Measurements from ENCODE around the gene CMSS1. TPM values are rescaled to one million over a fixed set of nuclear protein-coding genes. Genes with fewer than 3 reads are reported as not detected.

CMSS1 gene
- total and polyA plus RNA-seq, 7 experiments from 2014 or later, result 14.9 to 47.7 (median 18.4) TPM

GRCh38 chr3:100159331-100160153, 341.9 kb downstream of the CMSS1 start:
- H3K27ac ChIP-seq (ENCODE audit: low read depth, low read length), result no peak overlapping the region
- no peak for ATAC-seq
- Mint-ChIP-seq H3K36me3 (peaks cover 6 to 56% (median 35%) of the 10 kb centered on the region in 5 donors), H3K27me3 (no peaks in the 10 kb centered on the region), H3K9me3 (peaks cover 0 to 29% (median 13%) of the 10 kb centered on the region in 11 donors), H3K4me3 (no peak overlapping the region), H3K27ac (no peak overlapping the region), H3K4me1 (no peaks in the 10 kb centered on the region)
- H3K9me3 ChIP-seq (ENCODE audit: control insufficient read depth in 2 of 3, low read length in 3 of 3), result peaks cover 0 to 7% (median 6%) of the 10 kb centered on the region in 3 experiments
- POLR2A ChIA-PET, result no interaction called here
- intact Hi-C loops (cut with micrococcal nuclease), result no loop called here
- peaks cover 0 to 5% (median 0%) of the 10 kb centered on the region in 3 experiments for H3K36me3 ChIP-seq (ENCODE audit: control insufficient read depth in 2 of 3, insufficient read depth in 3 of 3, low read length in 3 of 3)
- DNase-seq, result no peak
- no peaks in the 10 kb centered on the region for H3K4me1 ChIP-seq (ENCODE audit: control insufficient read depth in 2 of 2, insufficient read depth in 2 of 2, low read length in 2 of 2)
- H3K27me3 ChIP-seq (ENCODE audit: control insufficient read depth in 2 of 2, insufficient read depth in 2 of 2, low read length in 2 of 2), result no peaks in the 10 kb centered on the region
- CTCF ChIA-PET, result no interaction called here
- no peak overlapping the region for H3K4me3 ChIP-seq (ENCODE audit: low read length)

GRCh38 chr3:100160521-100160920, 342.9 kb downstream of the CMSS1 start:
- Histone ChIP-seq H3K27ac (ENCODE audit: low read depth, low read length) (no peak overlapping the region), H3K27me3 (ENCODE audit: control insufficient read depth in 2 of 2, insufficient read depth in 2 of 2, low read length in 2 of 2) (no peaks in the 10 kb centered on the region), H3K4me1 (ENCODE audit: control insufficient read depth in 2 of 2, insufficient read depth in 2 of 2, low read length in 2 of 2) (no peaks in the 10 kb centered on the region), H3K4me3 (ENCODE audit: low read length) (no peak overlapping the region), H3K9me3 (ENCODE audit: control insufficient read depth in 2 of 3, low read length in 3 of 3) (peaks cover 0 to 3% (median 0%) of the 10 kb centered on the region in 3 experiments), H3K36me3 (ENCODE audit: control insufficient read depth in 2 of 3, insufficient read depth in 3 of 3, low read length in 3 of 3) (peaks cover 0 to 5% (median 0%) of the 10 kb centered on the region in 3 experiments)
- no peaks in the 10 kb centered on the region for H3K27me3 Mint-ChIP-seq
- intact Hi-C loops (cut with micrococcal nuclease), result no loop called here
- ATAC-seq (no peak), DNase-seq (no peak)
- no peak overlapping the region for H3K27ac Mint-ChIP-seq
- no peaks in the 10 kb centered on the region for H3K4me1 Mint-ChIP-seq
- no peak overlapping the region for H3K4me3 Mint-ChIP-seq
- peaks cover 0 to 49% (median 28%) of the 10 kb centered on the region in 5 donors for H3K36me3 Mint-ChIP-seq
- POLR2A ChIA-PET, result no interaction called here
- peaks cover 0 to 20% (median 8%) of the 10 kb centered on the region in 11 donors for H3K9me3 Mint-ChIP-seq
- CTCF ChIA-PET, result no interaction called here

DNA sequence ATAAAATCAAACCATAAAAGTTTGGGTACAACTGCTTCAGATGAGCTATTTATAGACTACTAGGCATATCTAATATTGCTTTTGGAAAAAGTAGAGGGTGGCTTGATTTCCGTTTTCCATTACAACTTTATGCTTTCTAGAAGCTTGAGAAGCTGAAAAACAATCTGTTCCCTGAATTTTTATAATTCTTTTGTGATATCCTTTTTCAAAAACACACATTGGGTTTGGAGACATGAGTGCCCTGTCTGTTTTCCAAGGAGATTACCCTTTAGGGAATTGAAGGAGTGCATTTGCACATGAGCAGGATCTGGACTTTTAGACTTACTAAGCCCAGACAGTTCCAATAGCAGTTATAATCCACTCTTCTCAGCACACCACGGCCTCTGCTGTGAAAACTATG, 346.1 kb downstream of the CMSS1 start:
- CTCF ChIA-PET, result no interaction called here
- ATAC-seq, result no peak
- Histone ChIP-seq H3K27me3 (ENCODE audit: control insufficient read depth in 2 of 2, insufficient read depth in 2 of 2, low read length in 2 of 2) (no peaks in the 10 kb centered on the region), H3K27ac (ENCODE audit: low read depth, low read length) (no peak overlapping the region), H3K36me3 (ENCODE audit: control insufficient read depth in 2 of 3, insufficient read depth in 3 of 3, low read length in 3 of 3) (peaks cover 0 to 14% (median 0%) of the 10 kb centered on the region in 3 experiments), H3K4me1 (ENCODE audit: control insufficient read depth in 2 of 2, insufficient read depth in 2 of 2, low read length in 2 of 2) (no peaks in the 10 kb centered on the region), H3K9me3 (ENCODE audit: control insufficient read depth in 2 of 3, low read length in 3 of 3) (no peaks in the 10 kb centered on the region), H3K4me3 (ENCODE audit: low read length) (no peak overlapping the region)
- POLR2A ChIA-PET, result no interaction called here
- H3K4me1 Mint-ChIP-seq, result no peaks in the 10 kb centered on the region
- H3K9me3 Mint-ChIP-seq, result no peaks in the 10 kb centered on the region
- DNase-seq, result no peak
- H3K27me3 Mint-ChIP-seq, result no peaks in the 10 kb centered on the region
- no peak overlapping the region for H3K4me3 Mint-ChIP-seq
- intact Hi-C loops (cut with micrococcal nuclease), result no loop called here
- H3K27ac Mint-ChIP-seq, result no peak overlapping the region
- H3K36me3 Mint-ChIP-seq, result peaks cover 0 to 35% (median 14%) of the 10 kb centered on the region in 5 donors

DNA sequence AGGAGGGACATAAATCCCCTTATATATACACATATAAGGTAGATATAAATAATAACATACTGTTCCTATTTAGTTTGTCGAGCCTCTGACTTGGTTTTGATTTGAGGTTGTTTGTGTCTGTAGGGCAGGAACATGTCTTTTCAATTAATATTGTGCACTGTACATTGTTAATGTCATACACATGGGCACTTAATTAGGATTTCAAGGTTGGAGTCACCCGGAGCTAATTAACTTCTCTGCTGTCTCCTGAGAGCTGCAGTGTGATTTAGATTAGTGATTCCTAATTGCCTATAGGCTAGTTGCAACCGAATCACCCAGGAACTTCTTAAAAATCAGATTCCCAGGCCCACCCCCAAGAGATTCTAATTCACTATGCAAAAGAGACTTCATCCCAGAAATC, 347.1 kb downstream of the CMSS1 start:
- ChIA-PET CTCF (no interaction called here), POLR2A (no interaction called here)
- H3K36me3 ChIP-seq (ENCODE audit: control insufficient read depth in 2 of 3, insufficient read depth in 3 of 3, low read length in 3 of 3), result peaks cover 0 to 14% (median 0%) of the 10 kb centered on the region in 3 experiments
- Mint-ChIP-seq H3K27ac (no peak overlapping the region), H3K9me3 (no peaks in the 10 kb centered on the region), H3K36me3 (peaks cover 0 to 41% (median 16%) of the 10 kb centered on the region in 5 donors), H3K4me3 (no peak overlapping the region), H3K27me3 (no peaks in the 10 kb centered on the region), H3K4me1 (no peaks in the 10 kb centered on the region)
- H3K27me3 ChIP-seq (ENCODE audit: control insufficient read depth in 2 of 2, insufficient read depth in 2 of 2, low read length in 2 of 2), result no peaks in the 10 kb centered on the region
- no peak overlapping the region for H3K4me3 ChIP-seq (ENCODE audit: low read length)
- no peaks in the 10 kb centered on the region for H3K9me3 ChIP-seq (ENCODE audit: control insufficient read depth in 2 of 3, low read length in 3 of 3)
- H3K4me1 ChIP-seq (ENCODE audit: control insufficient read depth in 2 of 2, insufficient read depth in 2 of 2, low read length in 2 of 2), result no peaks in the 10 kb centered on the region
- ATAC-seq (no peak), DNase-seq (no peak)
- intact Hi-C loops (cut with micrococcal nuclease), result no loop called here
- H3K27ac ChIP-seq (ENCODE audit: low read depth, low read length), result no peak overlapping the region

DNA sequence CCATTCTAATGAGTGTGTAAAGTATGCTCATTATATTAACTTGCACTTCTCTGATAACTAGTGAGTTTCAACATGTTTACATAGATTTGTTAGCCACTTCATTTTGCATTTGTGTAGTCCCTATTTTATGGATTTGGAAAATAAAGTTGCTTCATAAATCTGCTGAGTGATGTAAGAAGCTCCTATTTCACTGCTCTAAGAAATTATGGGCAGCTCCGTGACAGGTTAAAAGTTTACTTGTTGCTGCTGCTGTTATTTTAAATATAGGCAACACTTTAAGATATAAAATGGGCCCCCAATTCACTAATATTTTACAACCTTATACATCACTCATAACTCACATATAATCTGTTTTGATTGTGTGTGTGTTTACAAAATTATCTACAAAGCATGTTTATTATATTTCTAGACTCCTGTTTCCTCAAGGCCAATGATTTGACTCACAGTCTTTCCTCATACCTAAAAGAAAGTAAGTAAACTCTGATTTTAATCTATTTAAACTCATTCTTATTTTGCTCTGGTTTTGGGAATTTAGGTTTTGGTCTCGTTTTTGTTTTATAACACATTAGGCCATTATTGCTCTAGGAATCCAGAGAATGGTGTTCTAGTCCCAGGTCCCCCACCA, 348.4 kb downstream of the CMSS1 start:
- intact Hi-C loops (cut with micrococcal nuclease), result no loop called here
- H3K36me3 Mint-ChIP-seq, result peaks cover 0 to 37% (median 15%) of the 10 kb centered on the region in 5 donors
- Histone ChIP-seq H3K36me3 (ENCODE audit: control insufficient read depth in 2 of 3, insufficient read depth in 3 of 3, low read length in 3 of 3) (peaks cover 0 to 9% (median 0%) of the 10 kb centered on the region in 3 experiments), H3K27ac (ENCODE audit: low read depth, low read length) (no peak overlapping the region), H3K9me3 (ENCODE audit: control insufficient read depth in 2 of 3, low read length in 3 of 3) (no peaks in the 10 kb centered on the region), H3K4me1 (ENCODE audit: control insufficient read depth in 2 of 2, insufficient read depth in 2 of 2, low read length in 2 of 2) (no peaks in the 10 kb centered on the region), H3K4me3 (ENCODE audit: low read length) (no peak overlapping the region), H3K27me3 (ENCODE audit: control insufficient read depth in 2 of 2, insufficient read depth in 2 of 2, low read length in 2 of 2) (no peaks in the 10 kb centered on the region)
- no peaks in the 10 kb centered on the region for H3K4me1 Mint-ChIP-seq
- ATAC-seq (no peak), DNase-seq (no peak)
- no peak overlapping the region for H3K4me3 Mint-ChIP-seq
- no peaks in the 10 kb centered on the region for H3K9me3 Mint-ChIP-seq
- ChIA-PET POLR2A (no interaction called here), CTCF (no interaction called here)
- no peak overlapping the region for H3K27ac Mint-ChIP-seq
- H3K27me3 Mint-ChIP-seq, result no peaks in the 10 kb centered on the region

- H3K27ac Mint-ChIP-seq, result no peak overlapping the region
- ChIA-PET CTCF (no interaction called here), POLR2A (no interaction called here)
- ATAC-seq, result no peak
- H3K36me3 ChIP-seq (ENCODE audit: control insufficient read depth in 2 of 3, insufficient read depth in 3 of 3, low read length in 3 of 3), result peaks cover 0 to 23% (median 0%) of the 10 kb centered on the region in 3 experiments
- no peak overlapping the region for H3K4me3 ChIP-seq (ENCODE audit: low read length)
- no peak for DNase-seq
- no peaks in the 10 kb centered on the region for H3K9me3 ChIP-seq (ENCODE audit: control insufficient read depth in 2 of 3, low read length in 3 of 3)
- no peaks in the 10 kb centered on the region for H3K4me1 Mint-ChIP-seq
- H3K4me1 ChIP-seq (ENCODE audit: control insufficient read depth in 2 of 2, insufficient read depth in 2 of 2, low read length in 2 of 2), result no peaks in the 10 kb centered on the region
- H3K27me3 Mint-ChIP-seq, result no peaks in the 10 kb centered on the region
- intact Hi-C loops (cut with micrococcal nuclease), result no loop called here
- no peaks in the 10 kb centered on the region for H3K9me3 Mint-ChIP-seq
- peaks cover 4 to 51% (median 27%) of the 10 kb centered on the region in 5 donors for H3K36me3 Mint-ChIP-seq
- no peaks in the 10 kb centered on the region for H3K27me3 ChIP-seq (ENCODE audit: control insufficient read depth in 2 of 2, insufficient read depth in 2 of 2, low read length in 2 of 2)
- no peak overlapping the region for H3K27ac ChIP-seq (ENCODE audit: low read depth, low read length)
- H3K4me3 Mint-ChIP-seq, result no peak overlapping the region
These were observed 351.7 kb downstream of the CMSS1 start for GRCh38 chr3:100169201-100169920.

Data from naive thymus-derived CD4-positive, alpha-beta T cell (primary cell).